G401 (cell line): ENCODE measurements around the gene CAPN9. TPM values are rescaled to one million over a fixed set of nuclear protein-coding genes. Genes with fewer than 3 reads are reported as not detected.
A peak's percentile ranks its signal among the peaks of the same experiment; 100 is the strongest.
"Not testable (repeated sequence)": the region's sequence is repeated elsewhere in the genome, so short reads cannot be mapped to it uniquely, and the experiment has no call there.

Experiments
- DNase-seq: peaks from one replicate; pipeline ENCODE4 v3.0.0-alpha.2; 2015; ENCODE audit warnings: low spot score
- in situ Hi-C: cut with HindIII; loops from 2 replicates; pipeline ENCODE4 v1.10.0; 2016; ENCODE audit warnings: low sequenced_read_pairs, mixed read lengths
- total RNA-seq: library from RNA; depleted of rRNA; stranded (reverse); fragments of >200 nt; shearing (Covaris generic); gene quantifications from 2 replicates; pipeline ENCODE4 v1.2.3, GENCODE V29; 2014

Gene CAPN9
- total RNA-seq, 1 experiment from 2014 or later: 0.20 TPM

- in situ Hi-C loops: no loop called here
- DNase-seq: peak; percentile 61
Measured at GRCh38 chr1:230708631-230709580, 38.3 kb upstream of the CAPN9 start.

GRCh38 chr1:230709619-230710542, 37.3 kb upstream of the CAPN9 start:
- in situ Hi-C loops: no loop called here
- no peak for DNase-seq

GRCh38 chr1:230710543-230710904, 36.7 kb upstream of the CAPN9 start:
- in situ Hi-C loops: no loop called here
- DNase-seq: no peak

GRCh38 chr1:230711245-230711644, 35.9 kb upstream of the CAPN9 start:
- DNase-seq: peak; percentile 36
- in situ Hi-C loops: no loop called here

- in situ Hi-C loops: no loop called here
- DNase-seq: peak; percentile 91
Measured at GRCh38 chr1:230712470-230712942, 34.7 kb upstream of the CAPN9 start.

- peak; percentile 44 for DNase-seq
- in situ Hi-C loops: no loop called here
Measured at GRCh38 chr1:230713138-230713537, 34.0 kb upstream of the CAPN9 start.

- DNase-seq: no peak
- in situ Hi-C loops: no loop called here
Measured at GRCh38 chr1:230713547-230713914, 33.7 kb upstream of the CAPN9 start.

GRCh38 chr1:230713915-230714764, 33.0 kb upstream of the CAPN9 start, which contains the start of gene AGT:
Gene AGT, minus strand, starts transcription at chr1:230714122. Its CDS starts 3,299 bp downstream, at chr1:230710823.
- in situ Hi-C loops: no loop called here
- DNase-seq: peak; percentile 97

GRCh38 chr1:230715510-230715909, 31.7 kb upstream of the CAPN9 start:
- in situ Hi-C loops: no loop called here
- DNase-seq: no peak

- in situ Hi-C loops, DNase-seq: not testable (repeated sequence)
Measured at GRCh38 chr1:230716453-230716852, 30.7 kb upstream of the CAPN9 start.

- in situ Hi-C loops: no loop called here
- no peak for DNase-seq
Measured at GRCh38 chr1:230717251-230717650, 29.9 kb upstream of the CAPN9 start.

GRCh38 chr1:230721849-230722522, 25.2 kb upstream of the CAPN9 start:
- DNase-seq, in situ Hi-C loops: not testable (repeated sequence)

GRCh38 chr1:230725256-230726012, 21.8 kb upstream of the CAPN9 start:
- in situ Hi-C loops: no loop called here

GRCh38 chr1:230728710-230729392, 18.3 kb upstream of the CAPN9 start:
- in situ Hi-C loops: no loop called here
- peak; percentile 62 for DNase-seq

More at GRCh38 chr1:230725256-230726012, 21.8 kb upstream of the CAPN9 start:
- no peak for DNase-seq

GRCh38 chr1:230730977-230731376, 16.2 kb upstream of the CAPN9 start:
- DNase-seq: no peak
- in situ Hi-C loops: no loop called here

GRCh38 chr1:230735447-230735846, 11.7 kb upstream of the CAPN9 start:
- DNase-seq: no peak
- in situ Hi-C loops: no loop called here

GRCh38 chr1:230737622-230738262, 9.4 kb upstream of the CAPN9 start:
- DNase-seq: no peak
- in situ Hi-C loops: no loop called here
